MM.1S (cell line): ENCODE data around the gene PAPPA.

Experiments used
- DNase-seq: peaks from one replicate; pipeline ENCODE4 v3.0.0-alpha.2; 2015
- H2AFZ ChIP-seq: fragments of 300-600 bp; sonication (generic); 2 replicates; pipeline ENCODE4 v1.6.0; 2016; ENCODE audit warnings: antibody characterized with exemption, low read length
- H3F3A ChIP-seq: fragments of 300-600 bp; sonication (generic); 2 replicates; pipeline ENCODE4 v1.6.1; 2016; ENCODE audit warnings: mild to moderate bottlenecking, antibody characterized with exemption, low read length, moderate library complexity, mixed read lengths; ENCODE audit not compliant: insufficient read depth
- H3K27ac ChIP-seq: fragments of 300-600 bp; sonication (generic); 2 replicates; pipeline ENCODE4 v1.5.1; 2016; ENCODE audit warnings: mild to moderate bottlenecking, low read length
- H3K27me3 ChIP-seq: fragments of 300-600 bp; sonication (generic); replicated peaks from 2 replicates; pipeline ENCODE4 v1.6.0; 2016; ENCODE audit warnings: low read length; ENCODE audit not compliant: insufficient read depth
- H3K36me3 ChIP-seq: fragments of 300-600 bp; sonication (generic); replicated peaks from 2 replicates; pipeline ENCODE4 v1.6.1; 2016; ENCODE audit warnings: mild to moderate bottlenecking, low read length, mixed read lengths; ENCODE audit not compliant: insufficient read depth
- H3K4me1 ChIP-seq: fragments of 300-600 bp; sonication (generic); 2 replicates; pipeline ENCODE4 v1.6.1; 2016; ENCODE audit warnings: low read length, mixed read lengths
- H3K4me2 ChIP-seq: fragments of 300-600 bp; sonication (generic); 2 replicates; pipeline ENCODE4 v1.6.0; 2016; ENCODE audit warnings: low read depth, low read length
- H3K4me3 ChIP-seq: fragments of 300-600 bp; sonication (generic); 2 replicates; pipeline ENCODE4 v1.5.1; 2016; ENCODE audit warnings: low read length, mixed read lengths
- H3K79me2 ChIP-seq: fragments of 300-600 bp; sonication (generic); 2 replicates; pipeline ENCODE4 v1.6.1; 2016; ENCODE audit warnings: mixed run types, low read length, mixed read lengths
- H3K9ac ChIP-seq: fragments of 300-600 bp; sonication (generic); 2 replicates; pipeline ENCODE4 v1.6.1; 2016; ENCODE audit warnings: low read length, mixed read lengths
- H3K9me2 ChIP-seq: fragments of 300-600 bp; sonication (generic); replicated peaks from 2 replicates; pipeline ENCODE4 v1.6.1; 2016; ENCODE audit warnings: mild to moderate bottlenecking, low read length, mixed read lengths; ENCODE audit not compliant: insufficient read depth
- H3K9me3 ChIP-seq: fragments of 300-600 bp; sonication (generic); replicated peaks from 2 replicates; pipeline ENCODE4 v1.6.1; 2016; ENCODE audit warnings: mild to moderate bottlenecking, low read length, mixed read lengths; ENCODE audit not compliant: insufficient read depth
- H4K20me1 ChIP-seq: fragments of 300-600 bp; sonication (generic); 2 replicates; pipeline ENCODE4 v1.6.1; 2016; ENCODE audit warnings: mild to moderate bottlenecking, low read length, moderate library complexity, mixed read lengths; ENCODE audit not compliant: insufficient read depth
- EZH2 ChIP-seq: fragments of 300-600 bp; sonication (generic); optimal IDR thresholded peaks from 2 replicates; pipeline ENCODE3; 2017; ENCODE audit warnings: low read depth, mild to moderate bottlenecking, antibody characterized with exemption, low read length, mixed read lengths
- EZH2phosphoT487 ChIP-seq: fragments of 300-600 bp; sonication (generic); IDR thresholded peaks from 2 replicates; pipeline ENCODE4 v1.6.1; 2018; ENCODE audit warnings: antibody characterized with exemption, low read length
- TF ChIP-seq, protein P1 (sequence below): fragments of 300-600 bp; sonication (generic); IDR thresholded peaks from 2 replicates; pipeline ENCODE4 v1.5.1; 2016; ENCODE audit warnings: antibody characterized with exemption, low read length, mixed read lengths

PAPPA gene

DNA sequence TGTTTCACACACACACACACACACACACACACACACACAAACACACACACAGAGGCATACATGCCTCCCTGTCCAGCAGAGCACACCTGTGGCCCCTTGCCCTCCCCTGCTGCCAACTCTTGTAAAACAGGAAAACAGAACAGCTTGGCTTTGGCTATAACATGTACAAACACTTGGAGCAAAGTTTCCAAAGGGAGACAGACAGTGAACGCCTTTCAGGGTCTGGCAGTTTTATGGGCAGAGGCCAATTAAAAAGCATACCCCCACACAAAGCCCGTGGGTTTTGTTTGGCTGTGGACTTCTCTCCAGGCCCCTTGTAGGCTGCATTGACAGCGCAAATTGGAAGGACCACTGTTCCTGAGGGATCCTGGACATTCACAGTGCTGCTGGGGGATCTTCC lies 265.6 kb downstream of the PAPPA start:
- H3F3A ChIP-seq = no peaks in the 10 kb centered on the region
- H3K27me3 ChIP-seq = no peaks in the 10 kb centered on the region
- H3K4me2 ChIP-seq = no peak overlapping the region
- H3K4me3 ChIP-seq = no peak overlapping the region
- H4K20me1 ChIP-seq = no peaks in the 10 kb centered on the region
- no peak overlapping the region for H3K27ac ChIP-seq
- no peak overlapping the region for H2AFZ ChIP-seq
- DNase-seq = no peak
- no peaks in the 10 kb centered on the region for H3K9me3 ChIP-seq
- H3K4me1 ChIP-seq = no peaks in the 10 kb centered on the region
- H3K79me2 ChIP-seq = no peaks in the 10 kb centered on the region
- TF ChIP-seq EZH2phosphoT487 (no peak), EZH2 (no peak)
- TF ChIP-seq, protein P1, sequence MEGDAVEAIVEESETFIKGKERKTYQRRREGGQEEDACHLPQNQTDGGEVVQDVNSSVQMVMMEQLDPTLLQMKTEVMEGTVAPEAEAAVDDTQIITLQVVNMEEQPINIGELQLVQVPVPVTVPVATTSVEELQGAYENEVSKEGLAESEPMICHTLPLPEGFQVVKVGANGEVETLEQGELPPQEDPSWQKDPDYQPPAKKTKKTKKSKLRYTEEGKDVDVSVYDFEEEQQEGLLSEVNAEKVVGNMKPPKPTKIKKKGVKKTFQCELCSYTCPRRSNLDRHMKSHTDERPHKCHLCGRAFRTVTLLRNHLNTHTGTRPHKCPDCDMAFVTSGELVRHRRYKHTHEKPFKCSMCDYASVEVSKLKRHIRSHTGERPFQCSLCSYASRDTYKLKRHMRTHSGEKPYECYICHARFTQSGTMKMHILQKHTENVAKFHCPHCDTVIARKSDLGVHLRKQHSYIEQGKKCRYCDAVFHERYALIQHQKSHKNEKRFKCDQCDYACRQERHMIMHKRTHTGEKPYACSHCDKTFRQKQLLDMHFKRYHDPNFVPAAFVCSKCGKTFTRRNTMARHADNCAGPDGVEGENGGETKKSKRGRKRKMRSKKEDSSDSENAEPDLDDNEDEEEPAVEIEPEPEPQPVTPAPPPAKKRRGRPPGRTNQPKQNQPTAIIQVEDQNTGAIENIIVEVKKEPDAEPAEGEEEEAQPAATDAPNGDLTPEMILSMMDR = no peak
- no peaks in the 10 kb centered on the region for H3K9me2 ChIP-seq
- H3K9ac ChIP-seq = no peak overlapping the region
- no peaks in the 10 kb centered on the region for H3K36me3 ChIP-seq

DNA sequence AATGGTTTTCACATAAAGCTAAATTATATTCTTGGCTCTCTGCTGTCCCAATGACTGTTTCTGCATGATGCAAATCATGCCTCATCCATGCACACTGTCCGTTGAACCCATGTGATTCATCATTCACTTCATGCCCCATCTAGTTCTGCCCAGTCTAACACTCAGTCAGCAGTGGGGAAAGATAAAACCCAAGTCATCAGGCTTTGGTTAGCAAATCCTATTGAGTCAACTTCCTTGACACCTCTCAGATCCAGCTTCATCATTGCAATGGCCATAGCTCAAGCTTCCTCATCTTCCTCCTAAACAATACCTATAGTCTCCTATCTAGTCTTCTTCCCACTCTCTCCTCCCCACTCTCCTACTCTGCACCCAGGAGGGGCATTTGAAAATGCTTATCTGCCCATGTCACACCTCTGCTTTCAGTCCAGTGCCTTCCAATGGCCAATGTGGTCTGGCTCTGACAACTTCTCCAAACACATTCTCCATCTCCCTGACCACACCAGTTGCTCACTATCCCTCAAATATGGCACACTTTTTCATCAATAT lies 267.5 kb downstream of the PAPPA start:
- no peaks in the 10 kb centered on the region for H3K4me1 ChIP-seq
- H3K9me2 ChIP-seq = no peaks in the 10 kb centered on the region
- H3K27me3 ChIP-seq = no peaks in the 10 kb centered on the region
- H3K9me3 ChIP-seq = no peaks in the 10 kb centered on the region
- no peak overlapping the region for H3K4me2 ChIP-seq
- H3K9ac ChIP-seq = no peak overlapping the region
- no peak for DNase-seq
- H2AFZ ChIP-seq = no peak overlapping the region
- H3F3A ChIP-seq = no peaks in the 10 kb centered on the region
- no peaks in the 10 kb centered on the region for H4K20me1 ChIP-seq
- H3K27ac ChIP-seq = no peak overlapping the region
- H3K36me3 ChIP-seq = no peaks in the 10 kb centered on the region
- no peak overlapping the region for H3K4me3 ChIP-seq
- H3K79me2 ChIP-seq = no peaks in the 10 kb centered on the region
- TF ChIP-seq, protein P1 = no peak
- TF ChIP-seq EZH2 (no peak), EZH2phosphoT487 (no peak)

DNA sequence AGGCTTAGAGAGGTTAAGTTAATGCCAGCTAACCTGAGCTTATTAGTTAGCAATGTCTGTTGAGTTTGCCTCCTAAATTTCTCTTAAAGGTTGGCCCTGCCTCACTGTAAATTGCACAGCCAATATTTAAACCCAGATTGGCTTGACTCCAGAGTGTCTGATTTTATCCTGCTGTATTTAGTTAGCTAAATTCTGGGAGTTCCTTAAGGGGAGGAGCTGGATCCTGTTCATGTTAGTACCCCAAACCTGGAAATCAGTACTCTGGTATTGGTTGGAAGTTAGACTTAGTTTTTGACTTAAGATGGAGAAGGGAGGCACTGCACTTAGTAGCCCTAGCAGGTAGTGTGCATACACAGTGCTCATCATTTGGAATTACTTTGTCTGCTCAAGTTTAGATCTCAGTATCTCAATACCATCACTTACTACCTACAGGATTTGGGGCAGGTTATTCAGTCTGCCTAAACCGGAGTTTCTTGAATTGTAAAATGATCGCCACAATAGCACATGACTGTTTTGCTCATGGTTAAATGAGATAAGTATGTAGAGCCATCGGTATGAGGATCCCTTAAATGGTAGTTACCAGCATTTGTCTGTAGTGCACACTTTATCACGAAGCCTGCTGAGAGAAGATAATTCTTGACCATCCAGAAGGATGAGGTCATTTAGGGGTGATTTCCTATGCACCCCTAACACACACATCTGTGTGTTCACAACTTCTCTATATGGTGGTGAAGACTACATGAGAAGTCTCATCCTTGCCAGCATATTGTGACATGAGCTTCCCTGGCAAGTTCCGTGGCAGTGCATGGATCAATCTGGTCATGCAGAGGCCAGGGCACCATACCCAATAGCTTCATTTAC lies 268.8 kb downstream of the PAPPA start:
- Histone ChIP-seq H3K4me1 (no peaks in the 10 kb centered on the region), H3K4me2 (no peak overlapping the region), H3K9ac (no peak overlapping the region), H4K20me1 (no peaks in the 10 kb centered on the region), H3K79me2 (no peaks in the 10 kb centered on the region), H3F3A (no peaks in the 10 kb centered on the region), H3K27me3 (no peaks in the 10 kb centered on the region), H2AFZ (no peak overlapping the region), H3K4me3 (no peak overlapping the region), H3K9me2 (no peaks in the 10 kb centered on the region), H3K36me3 (no peaks in the 10 kb centered on the region), H3K27ac (no peak overlapping the region), H3K9me3 (no peaks in the 10 kb centered on the region)
- no peak for DNase-seq
- TF ChIP-seq EZH2phosphoT487 = no peak
- TF ChIP-seq, protein P1 = no peak
- no peak for TF ChIP-seq EZH2
